ENCODE measurements around the gene DYNAP.

The DYNAP gene

GRCh38 chr18:54590945-54591344 lies at the start of gene DYNAP:
TSS of gene DYNAP (plus strand) at chr18:54591245. CDS start at chr18:54591283, 38 bp downstream.
- Mint-ChIP-seq H3K27me3 (no peaks in the 10 kb centered on the region), H3K27ac (no peak within 1 kb of the TSS), H3K4me1 (no peaks in the 10 kb centered on the region), H3K4me3 (no peak within 1 kb of the TSS), H3K9me3 (no peaks in the 10 kb centered on the region), H3K36me3 (no peaks in the 10 kb centered on the region)
- ATAC-seq (ENCODE audit: low read depth) = no peak
- DNase-seq (ENCODE audit: low spot score in 2 of 2) = no peak

- no peaks in the 10 kb centered on the region for H3K4me1 Mint-ChIP-seq
- no peak for ATAC-seq (ENCODE audit: low read depth)
- H3K4me3 Mint-ChIP-seq = no peak overlapping the region
- H3K27ac Mint-ChIP-seq = no peak overlapping the region
- no peak for DNase-seq (ENCODE audit: low spot score in 2 of 2)
- H3K9me3 Mint-ChIP-seq = peaks cover 1% of the 10 kb centered on the region
- no peaks in the 10 kb centered on the region for H3K36me3 Mint-ChIP-seq
- no peaks in the 10 kb centered on the region for H3K27me3 Mint-ChIP-seq
These were observed 39.5 kb upstream of the DYNAP start for GRCh38 chr18:54551590-54551989.

GRCh38 chr18:54555286-54555685 lies 35.8 kb upstream of the DYNAP start:
- Mint-ChIP-seq H3K4me1 (no peaks in the 10 kb centered on the region), H3K4me3 (no peak overlapping the region), H3K27ac (no peak overlapping the region), H3K27me3 (no peaks in the 10 kb centered on the region), H3K9me3 (peaks cover 1% of the 10 kb centered on the region), H3K36me3 (no peaks in the 10 kb centered on the region)
- DNase-seq (ENCODE audit: low spot score in 2 of 2) = no peak
- no peak for ATAC-seq (ENCODE audit: low read depth)

- H3K27me3 Mint-ChIP-seq = no peaks in the 10 kb centered on the region
- no peak overlapping the region for H3K27ac Mint-ChIP-seq
- no peaks in the 10 kb centered on the region for H3K4me1 Mint-ChIP-seq
- H3K36me3 Mint-ChIP-seq = no peaks in the 10 kb centered on the region
- no peak overlapping the region for H3K4me3 Mint-ChIP-seq
- DNase-seq (ENCODE audit: low spot score in 2 of 2) = no peak
- H3K9me3 Mint-ChIP-seq = peaks cover 1% of the 10 kb centered on the region
- ATAC-seq (ENCODE audit: low read depth) = no peak
These were observed 35.0 kb upstream of the DYNAP start for GRCh38 chr18:54555996-54556395.

- Mint-ChIP-seq H3K4me1 (no peaks in the 10 kb centered on the region), H3K27ac (no peak overlapping the region), H3K4me3 (no peak overlapping the region), H3K36me3 (no peaks in the 10 kb centered on the region), H3K9me3 (no peaks in the 10 kb centered on the region), H3K27me3 (peaks cover 1% of the 10 kb centered on the region)
- DNase-seq (ENCODE audit: low spot score in 2 of 2) (no peak), ATAC-seq (ENCODE audit: low read depth) (no peak)
These were observed 33.1 kb upstream of the DYNAP start for GRCh38 chr18:54557958-54558357.

- H3K27ac Mint-ChIP-seq = no peak overlapping the region
These were observed 32.1 kb upstream of the DYNAP start for GRCh38 chr18:54558609-54559585.

GRCh38 chr18:54561706-54562267 lies 29.3 kb upstream of the DYNAP start:
- DNase-seq (ENCODE audit: low spot score in 2 of 2) (no peak), ATAC-seq (ENCODE audit: low read depth) (no peak)
- H3K4me1 Mint-ChIP-seq = no peaks in the 10 kb centered on the region
- no peak overlapping the region for H3K27ac Mint-ChIP-seq
- H3K4me3 Mint-ChIP-seq = no peak overlapping the region
- H3K36me3 Mint-ChIP-seq = no peaks in the 10 kb centered on the region
- no peaks in the 10 kb centered on the region for H3K9me3 Mint-ChIP-seq
- H3K27me3 Mint-ChIP-seq = peaks cover 1% of the 10 kb centered on the region

More at GRCh38 chr18:54558609-54559585, 32.1 kb upstream of the DYNAP start:
- DNase-seq (ENCODE audit: low spot score in 2 of 2) (peak in 1 of 2 donors; percentile 5), ATAC-seq (ENCODE audit: low read depth) (no peak)
- peaks cover 1% of the 10 kb centered on the region for H3K27me3 Mint-ChIP-seq
- no peaks in the 10 kb centered on the region for H3K4me1 Mint-ChIP-seq
- no peaks in the 10 kb centered on the region for H3K9me3 Mint-ChIP-seq
- no peak overlapping the region for H3K4me3 Mint-ChIP-seq
- no peaks in the 10 kb centered on the region for H3K36me3 Mint-ChIP-seq

GRCh38 chr18:54580202-54580729 lies 10.8 kb upstream of the DYNAP start:
- no peak for ATAC-seq (ENCODE audit: low read depth)
- no peak for DNase-seq (ENCODE audit: low spot score in 2 of 2)
- H3K27ac Mint-ChIP-seq = no peak overlapping the region
- no peaks in the 10 kb centered on the region for H3K9me3 Mint-ChIP-seq
- H3K4me1 Mint-ChIP-seq = no peaks in the 10 kb centered on the region
- peaks cover 8% of the 10 kb centered on the region for H3K27me3 Mint-ChIP-seq
- H3K4me3 Mint-ChIP-seq = no peak overlapping the region
- no peaks in the 10 kb centered on the region for H3K36me3 Mint-ChIP-seq

GRCh38 chr18:54584065-54584464 lies 7.0 kb upstream of the DYNAP start:
- Mint-ChIP-seq H3K36me3 (no peaks in the 10 kb centered on the region), H3K4me3 (no peak overlapping the region), H3K9me3 (no peaks in the 10 kb centered on the region), H3K4me1 (no peaks in the 10 kb centered on the region), H3K27ac (no peak overlapping the region), H3K27me3 (peaks cover 5% of the 10 kb centered on the region)
- no peak for DNase-seq (ENCODE audit: low spot score in 2 of 2)
- no peak for ATAC-seq (ENCODE audit: low read depth)

GRCh38 chr18:54585743-54586142 lies 5.3 kb upstream of the DYNAP start:
- Mint-ChIP-seq H3K36me3 (no peaks in the 10 kb centered on the region), H3K4me3 (no peak overlapping the region), H3K9me3 (no peaks in the 10 kb centered on the region), H3K27ac (no peak overlapping the region), H3K4me1 (no peaks in the 10 kb centered on the region), H3K27me3 (peaks cover 5% of the 10 kb centered on the region)
- ATAC-seq (ENCODE audit: low read depth) (no peak), DNase-seq (ENCODE audit: low spot score in 2 of 2) (no peak)

GRCh38 chr18:54604211-54604610 lies 13.2 kb downstream of the DYNAP start:
- Mint-ChIP-seq H3K36me3 (no peaks in the 10 kb centered on the region), H3K27ac (no peak overlapping the region), H3K9me3 (no peaks in the 10 kb centered on the region), H3K4me1 (no peaks in the 10 kb centered on the region), H3K4me3 (no peak overlapping the region), H3K27me3 (peaks cover 2% of the 10 kb centered on the region)
- DNase-seq (ENCODE audit: low spot score in 2 of 2) = no peak
- ATAC-seq (ENCODE audit: low read depth) = no peak

GRCh38 chr18:54606835-54607212 lies 15.8 kb downstream of the DYNAP start:
- H3K4me3 Mint-ChIP-seq = no peak overlapping the region
- ATAC-seq (ENCODE audit: low read depth) = no peak
- no peaks in the 10 kb centered on the region for H3K9me3 Mint-ChIP-seq
- H3K36me3 Mint-ChIP-seq = no peaks in the 10 kb centered on the region
- no peak overlapping the region for H3K27ac Mint-ChIP-seq
- H3K27me3 Mint-ChIP-seq = no peaks in the 10 kb centered on the region
- no peak for DNase-seq (ENCODE audit: low spot score in 2 of 2)
- H3K4me1 Mint-ChIP-seq = no peaks in the 10 kb centered on the region

- peak overlapping the region; percentile 3 for H3K4me3 Mint-ChIP-seq
- H3K36me3 Mint-ChIP-seq = no peaks in the 10 kb centered on the region
- no peaks in the 10 kb centered on the region for H3K9me3 Mint-ChIP-seq
- H3K4me1 Mint-ChIP-seq = no peaks in the 10 kb centered on the region
- peaks cover under 1% of the 10 kb centered on the region for H3K27me3 Mint-ChIP-seq
- no peak for DNase-seq (ENCODE audit: low spot score in 2 of 2)
- ATAC-seq (ENCODE audit: low read depth) = no peak
- no peak overlapping the region for H3K27ac Mint-ChIP-seq
These were observed 16.4 kb downstream of the DYNAP start for GRCh38 chr18:54607213-54608027.

Measured in memory B cell (primary cell).